Type B pancreatic cell (in vitro differentiated cells): ENCODE measurements around the gene ERC2. TPM values are rescaled to one million over a fixed set of nuclear protein-coding genes. Genes with fewer than 3 reads are reported as not detected.

Experiments used
- DNase-seq: peaks from one replicate; pipeline ENCODE4 v3.0.0; 2021; ENCODE audit warnings: mixed read lengths; ENCODE audit not compliant: unreplicated experiment; ENCODE audit errors: extremely low spot score
- H3K27ac Mint-ChIP-seq: 2 replicates; pipeline ENCODE4 v1.8.0; 2021; ENCODE audit warnings: mild to moderate bottlenecking, mixed read lengths
- H3K27me3 Mint-ChIP-seq: 2 replicates; pipeline ENCODE4 v1.8.0; 2021; ENCODE audit warnings: mixed read lengths
- H3K36me3 Mint-ChIP-seq: 2 replicates; pipeline ENCODE4 v1.8.0; 2021; ENCODE audit warnings: mixed read lengths
- H3K4me1 Mint-ChIP-seq: one replicate; pipeline ENCODE4 v1.8.0; 2021; ENCODE audit warnings: mixed read lengths; ENCODE audit not compliant: unreplicated experiment
- H3K4me3 Mint-ChIP-seq: 2 replicates; pipeline ENCODE4 v1.8.0; 2021; ENCODE audit warnings: mild to moderate bottlenecking, mixed read lengths
- H3K9me3 Mint-ChIP-seq: 2 replicates; pipeline ENCODE4 v1.8.0; 2021; ENCODE audit warnings: mixed read lengths
- CTCF ChIP-seq: fragments of 200-600 bp; sonication (generic); conservative IDR thresholded peaks from 2 replicates; pipeline ENCODE4 v1.5.0; 2021; ENCODE audit warnings: antibody characterized with exemption, mild to moderate bottlenecking
- total RNA-seq: library from RNA; stranded (reverse); gene quantifications from 2 replicates; pipeline ENCODE4 v1.2.1, GENCODE V29; 2021; ENCODE audit warnings: low replicate concordance

Gene ERC2
- total RNA-seq, 1 donor from 2014 or later = 6.1 TPM

- no peak overlapping the region for H3K27ac Mint-ChIP-seq
- H3K27me3 Mint-ChIP-seq = peaks cover 21% of the 10 kb centered on the region
- no peaks in the 10 kb centered on the region for H3K36me3 Mint-ChIP-seq
- TF ChIP-seq CTCF = no peak
- H3K4me3 Mint-ChIP-seq = no peak overlapping the region
- no peaks in the 10 kb centered on the region for H3K9me3 Mint-ChIP-seq
- DNase-seq = no peak
- H3K4me1 Mint-ChIP-seq = peaks cover 5% of the 10 kb centered on the region
Measured at GRCh38 chr3:55494976-55495375, 973.3 kb downstream of the ERC2 start.

GRCh38 chr3:55492976-55493375 is 975.3 kb downstream of the ERC2 start:
- Mint-ChIP-seq H3K27ac (no peak overlapping the region), H3K36me3 (no peaks in the 10 kb centered on the region), H3K4me1 (peaks cover 12% of the 10 kb centered on the region), H3K9me3 (no peaks in the 10 kb centered on the region), H3K4me3 (no peak overlapping the region), H3K27me3 (peaks cover 38% of the 10 kb centered on the region)
- no peak for DNase-seq
- TF ChIP-seq CTCF = no peak

- DNase-seq = no peak
- Mint-ChIP-seq H3K4me1 (peaks cover 12% of the 10 kb centered on the region), H3K9me3 (no peaks in the 10 kb centered on the region), H3K27ac (no peak overlapping the region), H3K4me3 (peak overlapping the region; percentile 49), H3K36me3 (peaks cover 4% of the 10 kb centered on the region), H3K27me3 (peaks cover 42% of the 10 kb centered on the region)
- TF ChIP-seq CTCF = no peak
Measured at GRCh38 chr3:55491296-55491816, 976.9 kb downstream of the ERC2 start.

- TF ChIP-seq CTCF = no peak
Measured at GRCh38 chr3:55490276-55490913, 977.9 kb downstream of the ERC2 start.

GRCh38 chr3:55489798-55490132 is 978.5 kb downstream of the ERC2 start:
- no peak for TF ChIP-seq CTCF
- Mint-ChIP-seq H3K9me3 (no peaks in the 10 kb centered on the region), H3K4me3 (peak overlapping the region; percentile 91), H3K27me3 (peaks cover 49% of the 10 kb centered on the region), H3K27ac (peak overlapping the region; percentile 50), H3K36me3 (peaks cover 9% of the 10 kb centered on the region), H3K4me1 (peaks cover 12% of the 10 kb centered on the region)
- no peak for DNase-seq

More at GRCh38 chr3:55490276-55490913, 977.9 kb downstream of the ERC2 start:
- peak overlapping the region; percentile 50 for H3K27ac Mint-ChIP-seq
- H3K4me1 Mint-ChIP-seq = peaks cover 12% of the 10 kb centered on the region
- DNase-seq = no peak
- H3K9me3 Mint-ChIP-seq = no peaks in the 10 kb centered on the region
- H3K27me3 Mint-ChIP-seq = peaks cover 47% of the 10 kb centered on the region
- peaks cover 8% of the 10 kb centered on the region for H3K36me3 Mint-ChIP-seq
- peak overlapping the region; percentile 91 for H3K4me3 Mint-ChIP-seq
